Measurements from ENCODE around the gene AK8.

The AK8 gene

GRCh38 chr9:132710333-132710732, 167.8 kb downstream of the AK8 start:
- DNase-seq = no peak

GRCh38 chr9:132708769-132709430, 169.2 kb downstream of the AK8 start:
- no peak for DNase-seq

GRCh38 chr9:132708239-132708638, 169.8 kb downstream of the AK8 start:
- DNase-seq = no peak

GRCh38 chr9:132703336-132703735, 174.7 kb downstream of the AK8 start:
- DNase-seq = no peak

- DNase-seq = no peak
Measured at GRCh38 chr9:132702254-132702653, 175.8 kb downstream of the AK8 start.

- DNase-seq = no peak
Measured at GRCh38 chr9:132699956-132700355, 178.1 kb downstream of the AK8 start.

GRCh38 chr9:132698989-132699388, 179.1 kb downstream of the AK8 start:
- DNase-seq = no peak

GRCh38 chr9:132697230-132697629, 180.9 kb downstream of the AK8 start:
- no peak for DNase-seq

- peak; percentile 2 to 35 for DNase-seq
Measured at GRCh38 chr9:132694144-132694543, 183.9 kb downstream of the AK8 start.

GRCh38 chr9:132690696-132691095, 187.4 kb downstream of the AK8 start:
- DNase-seq = no peak

- DNase-seq = no peak
Measured at GRCh38 chr9:132683873-132684272, 194.2 kb downstream of the AK8 start.

GRCh38 chr9:132681561-132681960, 196.5 kb downstream of the AK8 start:
- DNase-seq = no peak

GRCh38 chr9:132679946-132680625, 198.0 kb downstream of the AK8 start:
- no peak for DNase-seq

GRCh38 chr9:132677976-132678375, 200.1 kb downstream of the AK8 start:
- no peak for DNase-seq

Measured in CD4-positive, alpha-beta T cell treated with Interferon alpha-2 for 1 hour (primary cell).